HUES64 (cell line): ENCODE measurements around the gene IGFL2.
"Not testable (repeated sequence)": the region's sequence is repeated elsewhere in the genome, so short reads cannot be mapped to it uniquely, and the experiment has no call there.

ENCODE experiments used
- H3K27ac ChIP-seq: 2 replicates; pipeline ENCODE4 v1.7.0; 2013; ENCODE audit warnings: low read depth, low read length, inconsistent platforms
- H3K27me3 ChIP-seq: 2 replicates; pipeline ENCODE4 v1.6.1; 2013; ENCODE audit warnings: mild to moderate bottlenecking, low read length; ENCODE audit not compliant: insufficient read depth
- H3K36me3 ChIP-seq: 2 replicates; pipeline ENCODE4 v1.6.1; 2013; ENCODE audit warnings: mild to moderate bottlenecking, low read length; ENCODE audit not compliant: insufficient read depth
- H3K4me1 ChIP-seq: 2 replicates; pipeline ENCODE4 v1.6.1; 2013; ENCODE audit warnings: mild to moderate bottlenecking, low read length, moderate library complexity; ENCODE audit not compliant: insufficient read depth
- H3K4me3 ChIP-seq: 2 replicates; pipeline ENCODE4 v1.5.1; 2013; ENCODE audit warnings: mild to moderate bottlenecking, low read length, moderate library complexity
- H3K9ac ChIP-seq: 2 replicates; pipeline ENCODE4 v1.6.1; 2013; ENCODE audit warnings: mild to moderate bottlenecking, low read depth, low read length
- H3K9me3 ChIP-seq: 2 replicates; pipeline ENCODE4 v1.6.1; 2013; ENCODE audit warnings: low read depth, low read length; ENCODE audit not compliant: insufficient read depth
- WGBS: fragments of 150-250, 120-280 bp; methylation state at CpG from one replicate; pipeline ENCODE4 v1.1.7; 2013; ENCODE audit warnings: missing lambda C conversion rate; 5-methylcytosine and 5-hydroxymethylcytosine counted together

IGFL2 gene

GRCh38 chr19:46176116-46176860 lies 28.2 kb downstream of the IGFL2 start:
- Histone ChIP-seq H3K4me3 (no peak overlapping the region), H3K36me3 (no peaks in the 10 kb centered on the region), H3K4me1 (no peaks in the 10 kb centered on the region), H3K27ac (no peak overlapping the region), H3K9ac (no peak overlapping the region), H3K27me3 (no peaks in the 10 kb centered on the region), H3K9me3 (peaks cover 6% of the 10 kb centered on the region; the same call in 1 of the 2 replicates)
- 92% methylated on average over 7 of the region's 7 CpGs for WGBS

DNA sequence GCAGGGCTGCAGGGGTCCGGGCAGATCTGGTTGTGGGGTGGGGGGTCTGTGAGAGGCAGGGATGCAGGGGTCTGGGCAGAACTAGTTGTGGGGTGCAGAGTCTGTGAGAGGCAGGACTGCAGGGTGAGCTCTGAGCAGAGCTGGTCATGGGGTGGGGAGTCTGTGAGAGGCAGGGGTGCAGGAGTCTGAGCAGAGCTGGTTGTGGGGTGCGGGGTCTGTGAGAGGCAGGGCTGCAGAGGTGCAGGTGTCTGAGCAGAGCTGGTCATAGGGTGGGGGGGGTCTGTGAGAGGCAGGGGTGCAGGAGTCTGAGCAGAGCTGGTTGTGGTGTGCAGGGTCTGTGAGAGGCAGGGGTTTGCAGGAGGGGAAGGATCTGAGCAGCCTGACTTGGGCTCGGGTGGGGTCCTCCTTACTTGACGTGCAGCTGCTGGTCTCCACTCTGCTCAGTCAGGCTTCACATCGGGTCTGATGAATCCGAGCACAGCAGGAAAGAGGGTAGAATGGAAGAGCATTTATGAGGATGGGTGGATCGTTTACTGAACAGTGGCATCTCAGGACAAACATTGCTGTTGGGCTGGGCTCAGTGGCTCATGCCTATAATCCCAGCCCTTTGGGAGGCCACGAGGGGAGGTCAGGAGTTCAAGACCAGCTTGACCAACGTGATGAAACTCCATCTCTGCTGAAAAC lies 31.2 kb downstream of the IGFL2 start:
- Histone ChIP-seq H3K27ac (no peak overlapping the region), H3K4me1 (no peaks in the 10 kb centered on the region), H3K9ac (no peak overlapping the region), H3K27me3 (no peaks in the 10 kb centered on the region), H3K9me3 (no peaks in the 10 kb centered on the region), H3K36me3 (no peaks in the 10 kb centered on the region), H3K4me3 (no peak overlapping the region)
- 82% methylated on average over 9 of the region's 9 CpGs for WGBS

DNA sequence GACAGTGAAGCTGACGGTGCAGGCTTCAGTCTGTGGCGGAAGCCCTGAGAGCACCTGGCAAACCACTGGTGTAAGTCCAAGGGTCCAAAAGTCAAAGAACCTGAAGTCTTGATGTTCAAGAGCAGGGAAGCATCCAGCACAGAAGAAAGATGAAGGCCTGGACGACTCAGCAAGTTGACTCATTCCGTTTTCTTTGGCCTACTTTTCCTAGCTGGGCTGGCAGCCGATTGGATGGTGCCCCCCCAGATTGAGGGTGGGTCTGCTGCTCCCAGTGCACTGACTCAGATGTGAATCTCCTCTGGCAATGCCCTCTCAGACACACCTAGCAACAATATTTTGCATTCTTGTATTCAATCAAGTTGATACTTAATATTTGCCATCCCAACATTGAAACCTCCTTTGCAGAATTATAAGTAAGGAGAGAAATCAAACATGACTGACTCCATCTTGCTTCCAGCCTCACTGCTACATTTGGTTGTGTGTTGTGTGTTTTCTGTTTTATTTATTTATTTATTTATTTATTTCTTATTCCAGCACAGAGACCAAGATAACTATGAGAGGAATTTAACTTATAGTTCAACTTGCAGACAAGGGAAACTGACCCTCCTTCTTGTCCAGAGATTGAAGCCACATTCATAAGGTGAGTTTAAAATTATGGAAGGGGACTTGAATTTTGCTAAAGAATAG lies 32.8 kb downstream of the IGFL2 start:
- H3K36me3 ChIP-seq: no peaks in the 10 kb centered on the region
- no peak overlapping the region for H3K9ac ChIP-seq
- 81% methylated on average over 5 of the region's 5 CpGs for WGBS
- no peak overlapping the region for H3K27ac ChIP-seq
- H3K4me3 ChIP-seq: no peak overlapping the region
- H3K27me3 ChIP-seq: no peaks in the 10 kb centered on the region
- no peaks in the 10 kb centered on the region for H3K9me3 ChIP-seq
- H3K4me1 ChIP-seq: no peaks in the 10 kb centered on the region

GRCh38 chr19:46181388-46181779 lies 33.3 kb downstream of the IGFL2 start:
- H3K9ac ChIP-seq: no peak overlapping the region
- 75% methylated on average over 6 of the region's 6 CpGs for WGBS

DNA sequence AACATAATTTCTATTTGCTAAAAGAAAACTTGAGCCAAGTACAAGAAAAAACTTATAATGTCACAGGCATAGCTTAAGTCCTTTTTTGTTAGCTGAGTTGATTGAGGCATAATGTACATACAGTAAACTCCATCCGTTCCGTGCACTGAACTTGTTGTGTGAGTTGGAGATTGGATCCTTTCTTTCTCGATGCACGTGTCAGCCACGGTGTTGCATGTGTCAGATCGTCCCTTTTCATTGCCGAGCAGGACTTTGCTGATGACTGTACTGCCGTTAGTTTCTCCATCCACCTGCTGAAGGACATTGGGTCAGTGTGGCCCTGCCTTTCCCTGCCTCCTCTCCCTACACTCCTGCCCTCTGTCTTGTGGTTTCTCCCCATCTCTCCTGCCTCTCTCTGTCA lies 34.4 kb downstream of the IGFL2 start:
- H3K27me3 ChIP-seq: no peaks in the 10 kb centered on the region
- 94% methylated on average over 8 of the region's 8 CpGs for WGBS
- no peak overlapping the region for H3K9ac ChIP-seq
- no peak overlapping the region for H3K27ac ChIP-seq
- no peak overlapping the region for H3K4me3 ChIP-seq
- no peaks in the 10 kb centered on the region for H3K36me3 ChIP-seq
- H3K4me1 ChIP-seq: no peaks in the 10 kb centered on the region
- no peaks in the 10 kb centered on the region for H3K9me3 ChIP-seq

More at GRCh38 chr19:46181388-46181779, 33.3 kb downstream of the IGFL2 start:
- Histone ChIP-seq H3K9me3 (no peaks in the 10 kb centered on the region), H3K4me1 (no peaks in the 10 kb centered on the region), H3K4me3 (no peak overlapping the region), H3K36me3 (no peaks in the 10 kb centered on the region), H3K27ac (no peak overlapping the region), H3K27me3 (no peaks in the 10 kb centered on the region)

GRCh38 chr19:46184775-46185710 lies 37.0 kb downstream of the IGFL2 start:
- not testable (repeated sequence) for H3K36me3 ChIP-seq, H3K27ac ChIP-seq, H3K4me1 ChIP-seq, H3K9me3 ChIP-seq, H3K9ac ChIP-seq, H3K4me3 ChIP-seq, H3K27me3 ChIP-seq
- 95% methylated on average over 6 of the region's 6 CpGs for WGBS

- Histone ChIP-seq H3K27ac (no peak overlapping the region), H3K4me3 (no peak overlapping the region), H3K9me3 (no peaks in the 10 kb centered on the region), H3K4me1 (no peaks in the 10 kb centered on the region), H3K9ac (no peak overlapping the region), H3K27me3 (peaks cover 2% of the 10 kb centered on the region; the same call in 1 of the 2 replicates), H3K36me3 (no peaks in the 10 kb centered on the region)
- 93% methylated on average over 20 of the region's 20 CpGs for WGBS
Measured at GRCh38 chr19:46186101-46186716, 38.2 kb downstream of the IGFL2 start.

- no peak overlapping the region for H3K9ac ChIP-seq
- H3K27me3 ChIP-seq: peaks cover 5% of the 10 kb centered on the region; the same call in 1 of the 2 replicates
- H3K36me3 ChIP-seq: no peaks in the 10 kb centered on the region
- no peaks in the 10 kb centered on the region for H3K9me3 ChIP-seq
- 91% methylated on average over 5 of the region's 5 CpGs for WGBS
- no peak overlapping the region for H3K4me3 ChIP-seq
- H3K4me1 ChIP-seq: no peaks in the 10 kb centered on the region
- H3K27ac ChIP-seq: no peak overlapping the region
Measured at GRCh38 chr19:46186717-46187101, 38.7 kb downstream of the IGFL2 start.

DNA sequence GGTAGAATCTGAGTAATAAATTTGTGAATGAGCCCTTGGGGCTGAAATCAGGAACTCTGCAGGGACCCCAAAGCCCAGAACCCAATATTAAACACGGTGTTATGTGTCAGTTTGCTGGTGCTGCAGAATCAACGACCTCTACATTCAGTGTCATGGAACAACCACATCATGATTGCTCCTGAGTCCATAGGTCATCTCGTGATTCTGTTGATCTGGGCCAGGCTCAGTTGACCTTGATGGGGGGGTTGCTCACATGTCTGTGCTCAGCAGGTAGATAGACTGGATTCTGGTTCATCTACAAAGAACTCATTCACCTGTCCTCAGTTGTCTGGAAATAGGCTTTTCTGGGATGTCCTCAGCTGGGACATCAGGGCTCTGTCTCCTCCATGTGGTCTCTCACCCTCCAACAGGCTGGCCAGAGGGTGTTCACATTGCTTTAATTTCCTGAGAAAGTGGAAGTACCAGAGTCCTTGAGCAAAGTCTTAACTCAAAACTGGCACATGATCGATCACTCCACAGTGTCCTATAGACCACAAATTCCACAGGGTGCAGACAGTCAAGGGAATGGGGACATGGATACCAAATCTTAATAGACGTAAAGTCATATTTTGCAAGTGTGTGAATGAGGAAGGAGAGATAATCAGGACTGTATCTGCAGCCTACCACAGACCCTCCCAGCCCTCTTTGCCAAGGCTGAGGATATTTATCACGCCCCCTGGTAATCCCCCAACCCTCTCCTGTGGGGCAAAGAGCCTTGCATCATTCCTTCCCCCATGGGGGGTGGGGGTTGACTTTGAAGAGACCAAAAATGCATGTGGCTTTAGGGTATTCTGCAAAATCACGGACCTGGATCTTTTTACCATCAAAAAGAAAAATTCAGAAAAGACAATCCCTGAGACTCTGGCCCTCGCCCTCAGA lies 42.2 kb downstream of the IGFL2 start:
- WGBS: 87% methylated on average over 6 of the region's 8 CpGs
- H3K4me1 ChIP-seq: no peaks in the 10 kb centered on the region

GRCh38 chr19:46191356-46191755 lies 43.3 kb downstream of the IGFL2 start:
- Histone ChIP-seq H3K9me3 (no peaks in the 10 kb centered on the region), H3K27me3 (peaks cover 5% of the 10 kb centered on the region; the same call in 1 of the 2 replicates), H3K9ac (no peak overlapping the region), H3K4me1 (no peaks in the 10 kb centered on the region), H3K36me3 (no peaks in the 10 kb centered on the region), H3K27ac (no peak overlapping the region), H3K4me3 (no peak overlapping the region)
- WGBS: 87% methylated on average over 4 of the region's 4 CpGs

More for the DNA sequence above, 42.2 kb downstream of the IGFL2 start:
- Histone ChIP-seq H3K9me3 (no peaks in the 10 kb centered on the region), H3K4me3 (no peak overlapping the region), H3K9ac (no peak overlapping the region), H3K27me3 (peaks cover 5% of the 10 kb centered on the region; the same call in 1 of the 2 replicates), H3K27ac (no peak overlapping the region), H3K36me3 (no peaks in the 10 kb centered on the region)
